ENCODE results near the gene TRIP10.

GRCh38 chr19:6744381-6745301 lies 5.2 kb downstream of the TRIP10 start:
- TF ChIP-seq POLR2AphosphoS5 (IDR thresholded peaks at IDR 0.05; ENCODE audit: low read length) (no peak), CTCF (IDR thresholded peaks at IDR 0.05 in 2 of 3, conservative IDR thresholded peaks at IDR 0.05 in 1 of 3; ENCODE audit: control insufficient read depth in 2 of 3, extremely low read depth in 1 of 3, insufficient read depth in 1 of 3, low read depth in 3 of 3, low read length in 3 of 3) (no peak), RELA (IDR thresholded peaks at IDR 0.05; ENCODE audit: borderline replicate concordance, partially characterized antibody) (no peak), SMAD5 (IDR thresholded peaks at IDR 0.05; ENCODE audit: low read depth) (no peak), RAD21 (IDR thresholded peaks at IDR 0.05; ENCODE audit: insufficient read depth, low read depth, low read length) (no peak), E2F4 (IDR thresholded peaks at IDR 0.05; ENCODE audit: low read depth, low read length) (no peak), NFYB (IDR thresholded peaks at IDR 0.05; ENCODE audit: insufficient read depth, low read depth, low read length) (no peak), TARDBP (IDR thresholded peaks at IDR 0.05; ENCODE audit: borderline replicate concordance) (no peak), PRDM15 (CRISPR knock-in tag; IDR thresholded peaks at IDR 0.05) (no peak), TAF1 (IDR thresholded peaks at IDR 0.05; ENCODE audit: borderline replicate concordance, low read depth, low read length) (no peak), USF1 (IDR thresholded peaks at IDR 0.05; ENCODE audit: borderline replicate concordance, extremely low read length, insufficient read depth, low read depth, low read length) (no peak)

Measured in GM12878 (cell line).